Measurements from ENCODE around the gene OR2A2.

DNA sequence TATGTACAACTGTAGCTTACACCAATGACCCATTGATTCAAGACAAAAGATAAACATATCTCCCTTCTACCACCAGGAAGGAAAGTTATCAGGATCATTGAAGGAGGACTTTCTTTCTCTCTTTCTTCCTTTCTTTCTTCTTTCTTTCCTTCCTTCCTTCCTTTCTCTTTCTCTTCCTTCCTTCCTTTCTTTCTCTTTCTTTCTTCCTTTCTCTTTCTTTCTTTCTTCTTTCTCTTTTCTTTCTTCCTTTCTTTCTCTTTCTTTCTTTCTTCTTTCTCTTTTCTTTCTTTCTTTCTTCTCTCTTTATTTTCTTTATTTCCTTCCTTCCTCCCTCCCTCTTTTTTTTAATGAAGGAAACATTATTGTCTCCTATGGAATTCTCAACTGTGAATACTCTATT lies 10.6 kb upstream of the OR2A2 start:
- TF ChIP-seq, protein P1, sequence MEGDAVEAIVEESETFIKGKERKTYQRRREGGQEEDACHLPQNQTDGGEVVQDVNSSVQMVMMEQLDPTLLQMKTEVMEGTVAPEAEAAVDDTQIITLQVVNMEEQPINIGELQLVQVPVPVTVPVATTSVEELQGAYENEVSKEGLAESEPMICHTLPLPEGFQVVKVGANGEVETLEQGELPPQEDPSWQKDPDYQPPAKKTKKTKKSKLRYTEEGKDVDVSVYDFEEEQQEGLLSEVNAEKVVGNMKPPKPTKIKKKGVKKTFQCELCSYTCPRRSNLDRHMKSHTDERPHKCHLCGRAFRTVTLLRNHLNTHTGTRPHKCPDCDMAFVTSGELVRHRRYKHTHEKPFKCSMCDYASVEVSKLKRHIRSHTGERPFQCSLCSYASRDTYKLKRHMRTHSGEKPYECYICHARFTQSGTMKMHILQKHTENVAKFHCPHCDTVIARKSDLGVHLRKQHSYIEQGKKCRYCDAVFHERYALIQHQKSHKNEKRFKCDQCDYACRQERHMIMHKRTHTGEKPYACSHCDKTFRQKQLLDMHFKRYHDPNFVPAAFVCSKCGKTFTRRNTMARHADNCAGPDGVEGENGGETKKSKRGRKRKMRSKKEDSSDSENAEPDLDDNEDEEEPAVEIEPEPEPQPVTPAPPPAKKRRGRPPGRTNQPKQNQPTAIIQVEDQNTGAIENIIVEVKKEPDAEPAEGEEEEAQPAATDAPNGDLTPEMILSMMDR (IDR thresholded peaks at IDR 0.05; ENCODE audit: low read depth, low read length, poor library complexity, severe bottlenecking) = no peak
- TF ChIP-seq EZH2phosphoT487 (IDR thresholded peaks at IDR 0.05; ENCODE audit: borderline replicate concordance, low read length) = no peak

Measured in DOHH2 (cell line).